Ovary (tissue), 3 donors: Measurements from ENCODE around the gene KRTAP5-4.

Source experiments
- CTCF ChIP-seq, 3 donors: fragments of 450-650 bp in 2 of 3; fragments of 200-600 bp in 1 of 3; IDR thresholded peaks; one replicate each; pipeline versions ENCODE4 v1.5.1 to v1.8.0; 2016 to 2022; ENCODE audit warnings: antibody characterized with exemption in 3 of 3, mild to moderate bottlenecking in 1 of 3
- POLR2A ChIP-seq: fragments of 450-650 bp; IDR thresholded peaks from one replicate; pipeline ENCODE4 v1.6.1; 2017; ENCODE audit warnings: antibody characterized with exemption, mild to moderate bottlenecking, moderate library complexity
- donor health status: DM: no; HTN: no; CAD: no.

GRCh38 chr11:1618231-1618630, 3.7 kb downstream of the KRTAP5-4 start:
- TF ChIP-seq CTCF (IDR thresholded peaks at IDR 0.05) (no peak), POLR2A (no peak)
